NCI-H2107 treated with DMSO at 0.1 percent for 48 hours (cell line): ENCODE measurements around the gene IFFO2.

ENCODE experiments used
- DNase-seq: peaks from one replicate; lab custom pipeline; 2025; ENCODE audit not compliant: unreplicated experiment; lab: John Stamatoyannopoulos, UW

IFFO2 gene

GRCh38 chr1:18956193-18957135 is at the start of gene IFFO2:
Gene IFFO2, minus strand, starts transcription at chr1:18956676. Its CDS starts 344 bp downstream, at chr1:18956332.
- peak; percentile 70 for DNase-seq

GRCh38 chr1:19006000-19006399 is 49.5 kb upstream of the IFFO2 start:
- DNase-seq, result no peak

GRCh38 chr1:19003371-19004290 is 47.2 kb upstream of the IFFO2 start:
- no peak for DNase-seq

- no peak for DNase-seq
These were observed 43.6 kb upstream of the IFFO2 start for GRCh38 chr1:19000065-19000464.

- no peak for DNase-seq
These were observed 42.9 kb upstream of the IFFO2 start for GRCh38 chr1:18999359-18999758.

GRCh38 chr1:18998016-18998724 is 41.7 kb upstream of the IFFO2 start:
- DNase-seq, result no peak

- no peak for DNase-seq
These were observed 41.0 kb upstream of the IFFO2 start for GRCh38 chr1:18997508-18997907.

GRCh38 chr1:18996548-18997177 is 40.2 kb upstream of the IFFO2 start:
- DNase-seq, result no peak

GRCh38 chr1:18994381-18994780 is 37.9 kb upstream of the IFFO2 start:
- no peak for DNase-seq

GRCh38 chr1:18992646-18993045 is 36.2 kb upstream of the IFFO2 start:
- no peak for DNase-seq

GRCh38 chr1:18991585-18991984 is 35.1 kb upstream of the IFFO2 start:
- DNase-seq, result no peak

- DNase-seq, result no peak
These were observed 33.4 kb upstream of the IFFO2 start for GRCh38 chr1:18989896-18990295.

- DNase-seq, result no peak
These were observed 32.8 kb upstream of the IFFO2 start for GRCh38 chr1:18989176-18989799.

GRCh38 chr1:18981242-18981641 is 24.8 kb upstream of the IFFO2 start:
- no peak for DNase-seq

- DNase-seq, result no peak
These were observed 22.2 kb upstream of the IFFO2 start for GRCh38 chr1:18978706-18979105.

- DNase-seq, result no peak
These were observed 21.0 kb upstream of the IFFO2 start for GRCh38 chr1:18977428-18977827.

GRCh38 chr1:18976096-18976495 is 19.6 kb upstream of the IFFO2 start:
- no peak for DNase-seq

GRCh38 chr1:18974606-18975005 is 18.1 kb upstream of the IFFO2 start:
- no peak for DNase-seq

GRCh38 chr1:18974005-18974404 is 17.5 kb upstream of the IFFO2 start:
- no peak for DNase-seq

GRCh38 chr1:18973446-18973955 is 17.0 kb upstream of the IFFO2 start:
- DNase-seq, result no peak
